Measurements from ENCODE around the gene MEF2A.
A peak's percentile ranks its signal among the peaks of the same experiment; 100 is the strongest.
"Not testable (repeated sequence)": the region's sequence is repeated elsewhere in the genome, so short reads cannot be mapped to it uniquely, and the experiment has no call there.

Gene MEF2A

GRCh38 chr15:99565299-99566156, at the start of gene MEF2A:
Gene MEF2A (plus strand): TSS chr15:99565984. CDS start chr15:99633120, 67,136 bp downstream.
- Histone ChIP-seq H3K9ac (ENCODE audit: low read length) (peak within 1 kb of the TSS; percentile 99), H3K4me1 (ENCODE audit: insufficient read depth, low read length, severe bottlenecking) (peaks cover 39% of the 10 kb centered on the region), H3K36me3 (ENCODE audit: insufficient read depth, low read length) (no peaks in the 10 kb centered on the region), H3F3A (ENCODE audit: insufficient read depth, low read length) (no peaks in the 10 kb centered on the region), H3K79me2 (ENCODE audit: insufficient read depth, low read length) (peaks cover 42% of the 10 kb centered on the region), H3K9me3 (ENCODE audit: low read length) (no peaks in the 10 kb centered on the region), H3K27me3 (ENCODE audit: insufficient read depth, low read length) (no peaks in the 10 kb centered on the region), H4K20me1 (ENCODE audit: insufficient read depth, low read length) (no peaks in the 10 kb centered on the region), H3K4me2 (ENCODE audit: low read length) (peak within 1 kb of the TSS; percentile 98), H3K27ac (ENCODE audit: low read depth, low read length, poor library complexity, severe bottlenecking) (peak within 1 kb of the TSS; percentile 83), H3K9me2 (ENCODE audit: low read depth, low read length) (no peaks in the 10 kb centered on the region), H2AFZ (ENCODE audit: low read length) (peak within 1 kb of the TSS; percentile 98), H3K4me3 (ENCODE audit: low read depth, low read length, poor library complexity, severe bottlenecking) (peak within 1 kb of the TSS; percentile 93)
- no peak for TF ChIP-seq CTCF (IDR thresholded peaks at IDR 0.05; ENCODE audit: low read length)
- no peak for TF ChIP-seq EZH2 (IDR thresholded peaks at IDR 0.05; ENCODE audit: borderline replicate concordance, low read length)

GRCh38 chr15:99518191-99518590, 47.6 kb upstream of the MEF2A start:
- Histone ChIP-seq H3K27ac (ENCODE audit: low read depth, low read length, poor library complexity, severe bottlenecking) (no peak overlapping the region), H3K27me3 (ENCODE audit: insufficient read depth, low read length) (no peaks in the 10 kb centered on the region), H3F3A (ENCODE audit: insufficient read depth, low read length) (no peaks in the 10 kb centered on the region), H3K9me2 (ENCODE audit: low read depth, low read length) (no peaks in the 10 kb centered on the region), H3K4me3 (ENCODE audit: low read depth, low read length, poor library complexity, severe bottlenecking) (no peak overlapping the region), H3K9me3 (ENCODE audit: low read length) (no peaks in the 10 kb centered on the region; the same call in 1 of the 2 replicates), H3K4me2 (ENCODE audit: low read length) (no peak overlapping the region), H3K79me2 (ENCODE audit: insufficient read depth, low read length) (no peaks in the 10 kb centered on the region), H3K4me1 (ENCODE audit: insufficient read depth, low read length, severe bottlenecking) (peaks cover 29% of the 10 kb centered on the region), H3K9ac (ENCODE audit: low read length) (no peak overlapping the region), H3K36me3 (ENCODE audit: insufficient read depth, low read length) (no peaks in the 10 kb centered on the region), H4K20me1 (ENCODE audit: insufficient read depth, low read length) (no peaks in the 10 kb centered on the region), H2AFZ (ENCODE audit: low read length) (no peak overlapping the region)
- TF ChIP-seq CTCF (IDR thresholded peaks at IDR 0.05; ENCODE audit: low read length) (no peak), EZH2 (IDR thresholded peaks at IDR 0.05; ENCODE audit: borderline replicate concordance, low read length) (no peak)

- not testable (repeated sequence) for H3K9ac ChIP-seq (ENCODE audit: low read length); H3K4me3 ChIP-seq (ENCODE audit: low read depth, low read length, poor library complexity, severe bottlenecking); H4K20me1 ChIP-seq (ENCODE audit: insufficient read depth, low read length); H2AFZ ChIP-seq (ENCODE audit: low read length); H3K9me3 ChIP-seq (ENCODE audit: low read length); H3K4me2 ChIP-seq (ENCODE audit: low read length); H3K36me3 ChIP-seq (ENCODE audit: insufficient read depth, low read length); H3K79me2 ChIP-seq (ENCODE audit: insufficient read depth, low read length); H3F3A ChIP-seq (ENCODE audit: insufficient read depth, low read length); H3K27ac ChIP-seq (ENCODE audit: low read depth, low read length, poor library complexity, severe bottlenecking); H3K27me3 ChIP-seq (ENCODE audit: insufficient read depth, low read length); H3K9me2 ChIP-seq (ENCODE audit: low read depth, low read length)
- peaks cover 22% of the 10 kb centered on the region for H3K4me1 ChIP-seq (ENCODE audit: insufficient read depth, low read length, severe bottlenecking)
Measured at GRCh38 chr15:99519366-99519765, 46.4 kb upstream of the MEF2A start.

- H3K36me3 ChIP-seq (ENCODE audit: insufficient read depth, low read length), result no peaks in the 10 kb centered on the region
- no peaks in the 10 kb centered on the region for H3K9me3 ChIP-seq (ENCODE audit: low read length)
- H3F3A ChIP-seq (ENCODE audit: insufficient read depth, low read length), result no peaks in the 10 kb centered on the region
Measured at GRCh38 chr15:99522288-99522687, 43.5 kb upstream of the MEF2A start.

More at GRCh38 chr15:99522288-99522687, 43.5 kb upstream of the MEF2A start:
- H3K4me1 ChIP-seq (ENCODE audit: insufficient read depth, low read length, severe bottlenecking), result no peaks in the 10 kb centered on the region
- H3K9ac ChIP-seq (ENCODE audit: low read length), result no peak overlapping the region
- no peak overlapping the region for H3K4me2 ChIP-seq (ENCODE audit: low read length)
- no peak for TF ChIP-seq EZH2 (IDR thresholded peaks at IDR 0.05; ENCODE audit: borderline replicate concordance, low read length)
- TF ChIP-seq CTCF (IDR thresholded peaks at IDR 0.05; ENCODE audit: low read length), result no peak
- no peaks in the 10 kb centered on the region for H3K79me2 ChIP-seq (ENCODE audit: insufficient read depth, low read length)
- no peak overlapping the region for H3K27ac ChIP-seq (ENCODE audit: low read depth, low read length, poor library complexity, severe bottlenecking)
- H3K4me3 ChIP-seq (ENCODE audit: low read depth, low read length, poor library complexity, severe bottlenecking), result no peak overlapping the region
- no peaks in the 10 kb centered on the region for H4K20me1 ChIP-seq (ENCODE audit: insufficient read depth, low read length)
- H3K27me3 ChIP-seq (ENCODE audit: insufficient read depth, low read length), result no peaks in the 10 kb centered on the region
- H3K9me2 ChIP-seq (ENCODE audit: low read depth, low read length), result no peaks in the 10 kb centered on the region; the same call in 1 of the 2 replicates
- no peak overlapping the region for H2AFZ ChIP-seq (ENCODE audit: low read length)

Data from OCI-LY1 (cell line).